Stimulated activated naive CD8-positive, alpha-beta T cell treated with anti-CD3 and anti-CD28 coated beads, Interleukin-15, amount 100 ng/mL, for 72 hours (primary cell): ENCODE measurements around the gene CMC4.

Source experiments
- ATAC-seq: fragments of 150-1000 bp; cut with Tn5 transposase; 2 replicates; pipeline ENCODE4 v1.10.0; 2021; ENCODE audit warnings: mild to moderate bottlenecking, moderate library complexity
- DNase-seq, 2 donors: peaks; one replicate each; pipeline ENCODE4 v3.0.0; 2021 to 2022
- H3K27ac Mint-ChIP-seq, 2 donors: one replicate each; pipeline ENCODE4 v1.8.0; 2022; ENCODE audit warnings: mild to moderate bottlenecking in 2 of 2, mixed read lengths in 2 of 2, moderate library complexity in 2 of 2
- H3K27me3 Mint-ChIP-seq: one replicate; pipeline ENCODE4 v1.8.0; 2022; ENCODE audit warnings: mixed read lengths
- H3K4me1 Mint-ChIP-seq: one replicate; pipeline ENCODE4 v1.8.0; 2022; ENCODE audit warnings: mild to moderate bottlenecking, mixed read lengths
- H3K4me3 Mint-ChIP-seq, 2 donors: one replicate each; pipeline ENCODE4 v1.8.0; 2022; ENCODE audit warnings: mild to moderate bottlenecking in 2 of 2, mixed read lengths in 2 of 2, moderate library complexity in 1 of 2
- H3K9me3 Mint-ChIP-seq, 2 donors: one replicate each; pipeline ENCODE4 v1.8.0; 2022; ENCODE audit warnings: mixed read lengths in 2 of 2

The CMC4 gene

DNA sequence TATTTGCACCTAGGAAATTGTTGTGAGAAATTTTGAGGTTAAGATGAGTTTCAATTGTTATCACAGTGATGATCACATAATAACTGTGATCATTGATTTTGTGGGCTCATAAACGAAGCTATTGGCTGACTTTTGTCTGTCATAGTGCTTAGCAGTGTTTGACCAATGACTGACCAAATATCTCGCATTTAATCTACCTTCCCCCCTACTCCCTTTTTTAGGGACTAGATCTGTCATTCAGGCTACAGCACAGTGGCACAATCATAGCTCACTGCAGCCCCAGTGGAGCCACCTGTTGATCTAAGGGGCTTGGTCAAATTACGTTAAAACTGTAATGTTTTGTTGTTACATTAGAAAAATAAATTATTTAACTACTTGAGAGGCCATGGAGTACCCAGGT lies 42.8 kb downstream of the CMC4 start:
- Mint-ChIP-seq H3K9me3 (no peaks in the 10 kb centered on the region), H3K4me3 (peak overlapping the region; percentile 80 to 86), H3K27ac (peak overlapping the region; percentile 94 to 96), H3K27me3 (no peaks in the 10 kb centered on the region), H3K4me1 (peaks cover 27% of the 10 kb centered on the region)
- ATAC-seq (peak; percentile 11), DNase-seq (no peak)

DNA sequence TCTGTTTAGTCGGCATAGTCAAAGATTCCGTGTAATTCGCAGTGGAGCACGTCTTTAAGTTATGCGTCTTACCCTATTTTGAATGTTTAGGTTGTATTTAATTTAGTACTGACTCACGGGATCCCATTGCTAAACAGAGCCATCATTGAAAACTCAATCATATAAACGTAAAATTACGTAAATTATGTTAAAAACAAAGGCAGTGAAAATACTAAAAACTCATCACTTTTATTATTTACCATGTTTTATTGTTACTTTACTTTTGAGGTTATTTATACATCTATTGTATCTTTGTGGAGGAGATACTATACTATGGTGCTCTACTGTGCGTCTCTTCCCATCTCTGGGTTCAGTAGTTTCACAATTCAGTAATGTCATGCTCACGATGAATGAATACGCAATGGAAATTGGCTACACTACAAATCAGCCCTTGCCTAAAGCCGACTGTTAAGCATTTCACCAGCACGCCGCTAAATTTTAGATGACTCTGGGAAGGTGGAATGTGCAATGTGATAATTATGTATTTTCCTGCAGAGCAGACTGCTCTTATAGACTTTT lies 43.3 kb downstream of the CMC4 start:
- ATAC-seq (peak; percentile 40), DNase-seq (peak; percentile 19 to 26)
- peak overlapping the region; percentile 94 to 96 for H3K27ac Mint-ChIP-seq
- peak overlapping the region; percentile 80 to 86 for H3K4me3 Mint-ChIP-seq
- H3K4me1 Mint-ChIP-seq: peaks cover 27% of the 10 kb centered on the region
- H3K9me3 Mint-ChIP-seq: no peaks in the 10 kb centered on the region
- H3K27me3 Mint-ChIP-seq: no peaks in the 10 kb centered on the region

DNA sequence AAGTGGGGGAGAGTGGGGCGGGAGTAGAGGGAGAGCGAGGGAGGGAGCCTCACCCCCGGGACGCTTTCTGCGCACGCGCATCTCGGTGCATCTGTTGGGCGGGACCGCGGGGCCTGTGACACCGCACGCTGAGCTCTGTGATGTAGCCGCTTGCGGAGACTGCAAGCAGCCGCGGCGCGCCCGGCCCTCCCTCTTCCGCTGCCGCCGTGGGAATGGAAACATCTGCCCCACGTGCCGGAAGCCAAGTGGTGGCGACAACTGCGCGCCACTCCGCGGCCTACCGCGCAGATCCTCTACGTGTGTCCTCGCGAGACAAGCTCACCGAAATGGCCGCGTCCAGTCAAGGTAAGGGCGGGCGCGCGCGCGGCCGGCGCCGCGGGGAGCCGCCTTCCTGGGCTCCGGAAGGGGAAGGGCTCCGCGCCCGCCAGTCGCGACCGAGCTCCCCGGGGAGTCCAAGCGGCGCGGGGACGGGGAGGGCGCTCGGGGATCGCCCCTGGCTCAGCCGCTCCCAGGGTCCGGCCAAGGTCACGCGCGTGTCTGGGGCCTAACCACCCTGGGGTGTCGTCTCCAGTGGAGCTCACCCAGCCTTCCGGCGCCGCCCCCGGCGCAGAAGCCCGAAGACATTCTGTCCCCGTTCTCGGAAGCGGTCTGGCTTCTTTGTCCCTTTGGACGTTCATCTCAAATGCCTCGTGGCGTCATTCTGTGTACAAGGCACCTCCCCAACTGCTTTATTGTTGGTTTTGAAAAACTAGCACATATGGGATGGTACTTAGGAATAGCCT lies 44.0 kb downstream of the CMC4 start, which contains the start of gene FUNDC2:
FUNDC2 (plus strand) TSS at position 118 of the 782 bp plus-strand sequence; CDS start at position 213, 95 bp downstream.
- DNase-seq: peak; percentile 91 to 96
- Mint-ChIP-seq H3K4me1 (peaks cover 27% of the 10 kb centered on the region), H3K4me3 (peak within 1 kb of the TSS; percentile 80 to 86), H3K27me3 (no peaks in the 10 kb centered on the region), H3K9me3 (no peaks in the 10 kb centered on the region), H3K27ac (peak within 1 kb of the TSS; percentile 94 to 96)
- ATAC-seq: peak; percentile 93

DNA sequence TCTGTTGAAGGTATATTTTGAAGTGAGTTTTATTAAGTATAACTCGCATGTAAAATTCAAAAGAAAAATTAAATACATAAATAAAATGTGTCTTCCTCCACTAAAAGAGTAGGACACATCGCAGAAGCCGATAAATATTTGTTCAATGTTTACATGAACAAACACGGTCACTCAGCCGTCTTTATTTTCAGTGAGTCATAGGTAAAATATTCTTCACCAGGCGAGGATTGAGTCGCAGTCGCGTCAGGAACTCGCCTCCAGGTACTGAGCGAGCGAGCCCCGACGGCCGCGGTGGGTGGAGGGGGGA lies 44.6 kb downstream of the CMC4 start:
- peaks cover 22% of the 10 kb centered on the region for H3K4me1 Mint-ChIP-seq
- H3K27me3 Mint-ChIP-seq: no peaks in the 10 kb centered on the region
- ATAC-seq (no peak), DNase-seq (no peak)
- H3K4me3 Mint-ChIP-seq: peak overlapping the region; percentile 78 to 80
- no peaks in the 10 kb centered on the region for H3K9me3 Mint-ChIP-seq
- peak overlapping the region; percentile 80 to 83 for H3K27ac Mint-ChIP-seq

DNA sequence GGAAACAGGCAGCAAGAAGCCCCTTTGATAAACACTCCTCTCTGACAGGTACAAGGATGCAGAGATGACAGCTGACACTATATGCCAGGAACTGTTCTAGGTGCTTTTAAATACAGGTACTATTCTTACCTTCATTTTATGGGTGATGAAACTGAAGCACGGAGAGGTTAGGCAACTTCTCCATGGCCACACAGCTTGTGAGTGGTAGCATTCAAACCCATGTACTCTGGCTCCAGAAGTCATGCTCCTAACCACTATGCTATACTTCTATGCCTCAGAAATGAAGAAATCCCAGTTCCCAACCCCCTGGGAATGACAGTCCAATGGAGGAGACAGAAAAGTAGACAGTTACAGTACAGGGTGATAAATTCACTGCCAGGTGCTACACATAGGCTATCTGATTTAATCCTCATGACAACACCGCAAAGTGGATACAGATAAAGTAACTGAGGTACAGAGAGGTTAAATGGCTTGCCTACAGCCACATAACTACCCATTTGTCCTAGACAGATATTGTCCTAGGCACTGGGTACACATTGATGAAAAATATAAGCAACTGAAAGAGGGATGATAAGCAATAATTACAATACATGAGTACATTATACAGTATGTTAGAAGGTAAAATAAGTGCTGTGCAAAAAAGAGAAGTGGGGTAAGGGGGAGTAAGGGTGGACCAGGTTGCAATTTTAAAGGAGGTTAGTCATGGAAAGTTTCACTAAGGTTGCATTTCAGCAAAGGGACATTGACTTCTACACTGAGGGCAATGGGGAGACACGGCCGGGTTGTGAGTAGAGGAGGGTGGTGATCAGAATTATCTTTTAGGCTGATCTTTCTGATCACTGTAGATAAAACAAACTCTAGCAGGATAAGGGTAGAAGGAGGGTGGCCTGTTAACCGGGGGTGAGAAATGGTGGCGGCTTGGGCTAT lies 46.8 kb downstream of the CMC4 start:
- H3K9me3 Mint-ChIP-seq: no peaks in the 10 kb centered on the region
- ATAC-seq (no peak), DNase-seq (no peak)
- no peak overlapping the region for H3K4me3 Mint-ChIP-seq
- no peak overlapping the region for H3K27ac Mint-ChIP-seq
- H3K4me1 Mint-ChIP-seq: peaks cover 13% of the 10 kb centered on the region
- H3K27me3 Mint-ChIP-seq: no peaks in the 10 kb centered on the region

DNA sequence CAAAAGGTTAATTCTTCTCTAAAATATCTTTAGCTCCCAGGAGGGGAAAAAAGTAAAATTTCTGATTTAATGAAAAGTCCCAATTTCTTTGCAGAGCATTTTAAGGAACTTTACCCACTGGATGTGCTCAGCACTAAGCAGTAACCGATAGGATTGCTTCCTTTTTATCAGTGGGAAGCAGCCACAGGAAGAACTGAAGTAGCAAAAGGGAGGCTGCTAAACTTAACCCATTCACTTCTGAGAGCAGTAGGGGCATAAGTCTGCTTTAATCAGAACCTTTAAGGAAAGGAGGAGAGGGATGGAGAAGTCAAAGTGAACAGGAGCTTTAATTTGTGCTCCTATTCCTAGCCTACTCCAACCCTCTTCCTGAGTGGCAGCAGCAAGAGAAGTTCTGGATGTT lies 48.4 kb downstream of the CMC4 start, which contains the start of gene F8:
F8 (minus strand) TSS at position 139 of the 400 bp plus-strand sequence. CDS start 171 bp downstream, outside the sequence.
- Mint-ChIP-seq H3K4me1 (peaks cover 7% of the 10 kb centered on the region), H3K4me3 (no peak within 1 kb of the TSS), H3K9me3 (no peaks in the 10 kb centered on the region), H3K27ac (peak within 1 kb of the TSS in 1 of 2 donors; percentile 28), H3K27me3 (no peaks in the 10 kb centered on the region)
- ATAC-seq (no peak), DNase-seq (no peak)

DNA sequence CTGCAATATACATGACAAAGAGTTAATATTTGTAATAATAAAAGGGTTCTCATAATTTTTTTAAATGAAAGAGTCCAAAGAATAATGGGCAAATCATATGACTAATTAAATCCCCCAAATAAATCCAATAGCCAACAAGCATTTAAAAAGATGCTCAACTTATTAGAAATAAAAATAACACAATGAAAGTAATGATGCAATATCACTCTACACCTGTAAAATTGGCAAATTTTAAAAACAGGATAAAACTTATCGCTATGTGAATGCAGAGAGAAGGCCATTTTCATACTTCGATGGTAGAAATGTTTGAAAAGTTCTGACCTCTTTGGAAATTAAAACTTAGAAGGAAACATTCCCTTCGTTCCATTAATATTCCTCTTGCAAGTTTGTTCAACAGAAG lies 50.3 kb downstream of the CMC4 start:
- ATAC-seq (no peak), DNase-seq (no peak)
- peaks cover 11% of the 10 kb centered on the region for H3K4me1 Mint-ChIP-seq
- no peaks in the 10 kb centered on the region for H3K9me3 Mint-ChIP-seq
- H3K27me3 Mint-ChIP-seq: no peaks in the 10 kb centered on the region
- H3K27ac Mint-ChIP-seq: no peak overlapping the region
- H3K4me3 Mint-ChIP-seq: no peak overlapping the region
